Mucosa of rectum (tissue), 2 donors: ENCODE data around the gene CLTA.
"Not testable (repeated sequence)": the region's sequence is repeated elsewhere in the genome, so short reads cannot be mapped to it uniquely, and the experiment has no call there.

ENCODE experiments used
- H3K27ac ChIP-seq, 2 donors: one replicate each; pipeline ENCODE4 v1.7.0; 2013; ENCODE audit warnings: inconsistent platforms in 2 of 2, low read depth in 2 of 2, low read length in 2 of 2
- H3K27me3 ChIP-seq, 2 donors: one replicate each; pipeline ENCODE4 v1.7.0; 2013; ENCODE audit warnings: low read length in 2 of 2; ENCODE audit not compliant: control insufficient read depth in 2 of 2, insufficient read depth in 2 of 2
- H3K36me3 ChIP-seq, 2 donors: one replicate each; pipeline ENCODE4 v1.7.0; 2013; ENCODE audit warnings: low read length in 2 of 2; ENCODE audit not compliant: control insufficient read depth in 2 of 2, insufficient read depth in 2 of 2
- H3K4me1 ChIP-seq, 2 donors: one replicate each; pipeline ENCODE4 v1.7.0; 2013; ENCODE audit warnings: low read length in 2 of 2, mild to moderate bottlenecking in 1 of 2; ENCODE audit not compliant: control insufficient read depth in 2 of 2, insufficient read depth in 2 of 2
- H3K4me3 ChIP-seq, 2 donors: one replicate each; pipeline ENCODE4 v1.7.0; 2013; ENCODE audit warnings: low read length in 2 of 2
- H3K9ac ChIP-seq, 2 donors: one replicate each; pipeline ENCODE4 v1.7.0; 2013; ENCODE audit warnings: low read length in 2 of 2, low read depth in 1 of 2, mild to moderate bottlenecking in 1 of 2
- H3K9me3 ChIP-seq, 2 donors: one replicate each; pipeline ENCODE4 v1.7.0; 2013; ENCODE audit warnings: low read length in 2 of 2; ENCODE audit not compliant: control insufficient read depth in 2 of 2
- donor health status: healthy.
- donor health status: Normal muscosa, but diverticular disease.

Gene CLTA

GRCh38 chr9:36248061-36248460, 57.3 kb downstream of the CLTA start:
- not testable (repeated sequence) for H3K27me3 ChIP-seq, H3K27ac ChIP-seq, H3K9me3 ChIP-seq

GRCh38 chr9:36249189-36249588, 58.5 kb downstream of the CLTA start:
- peaks cover 13 to 15% of the 10 kb centered on the region in 2 donors for H3K36me3 ChIP-seq
- H3K9ac ChIP-seq: no peak overlapping the region
- no peak overlapping the region for H3K4me3 ChIP-seq
- no peaks in the 10 kb centered on the region for H3K9me3 ChIP-seq
- peaks cover 0 to 9% of the 10 kb centered on the region in 2 donors for H3K4me1 ChIP-seq
- no peaks in the 10 kb centered on the region for H3K27me3 ChIP-seq
- H3K27ac ChIP-seq: no peak overlapping the region

More at GRCh38 chr9:36248061-36248460, 57.3 kb downstream of the CLTA start:
- H3K9ac ChIP-seq, H3K4me1 ChIP-seq, H3K4me3 ChIP-seq: not testable (repeated sequence)
- peaks cover 15 to 20% of the 10 kb centered on the region in 2 donors for H3K36me3 ChIP-seq

- no peaks in the 10 kb centered on the region for H3K9me3 ChIP-seq
- no peak overlapping the region for H3K9ac ChIP-seq
- H3K4me1 ChIP-seq: peaks cover 0 to 9% of the 10 kb centered on the region in 2 donors
- peaks cover 11 to 15% of the 10 kb centered on the region in 2 donors for H3K36me3 ChIP-seq
- H3K27me3 ChIP-seq: no peaks in the 10 kb centered on the region
- H3K4me3 ChIP-seq: no peak overlapping the region
- H3K27ac ChIP-seq: no peak overlapping the region
Observed at GRCh38 chr9:36250079-36250478, 59.4 kb downstream of the CLTA start.

- Histone ChIP-seq H3K36me3 (peaks cover 3 to 7% of the 10 kb centered on the region in 2 donors), H3K27me3 (no peaks in the 10 kb centered on the region), H3K9ac (no peak overlapping the region), H3K4me1 (peaks cover 0 to 9% of the 10 kb centered on the region in 2 donors), H3K9me3 (no peaks in the 10 kb centered on the region), H3K27ac (no peak overlapping the region), H3K4me3 (no peak overlapping the region)
Observed at GRCh38 chr9:36251428-36251827, 60.7 kb downstream of the CLTA start.

GRCh38 chr9:36258208-36258995, 67.7 kb downstream of the CLTA start, which contains the start of gene GNE:
GNE (minus strand) TSS chr9:36258448; CDS start chr9:36249355, 9,093 bp downstream.
- Histone ChIP-seq H3K4me1 (peaks cover 6 to 10% of the 10 kb centered on the region in 2 donors), H3K27me3 (no peaks in the 10 kb centered on the region), H3K9ac (peak within 1 kb of the TSS; percentile 70 to 83), H3K36me3 (no peaks in the 10 kb centered on the region), H3K9me3 (no peaks in the 10 kb centered on the region), H3K4me3 (peak within 1 kb of the TSS; percentile 79 to 80), H3K27ac (peak within 1 kb of the TSS; percentile 92 to 94)

- no peaks in the 10 kb centered on the region for H3K36me3 ChIP-seq
- H3K27me3 ChIP-seq: no peaks in the 10 kb centered on the region
- peak overlapping the region; percentile 92 to 94 for H3K27ac ChIP-seq
- H3K9ac ChIP-seq: peak overlapping the region; percentile 66 to 83
- H3K4me3 ChIP-seq: peak overlapping the region; percentile 79 to 80
- no peaks in the 10 kb centered on the region for H3K9me3 ChIP-seq
- peaks cover 6 to 10% of the 10 kb centered on the region in 2 donors for H3K4me1 ChIP-seq
Observed at GRCh38 chr9:36258996-36259533, 68.3 kb downstream of the CLTA start.
